ENCODE results near the gene BEGAIN. TPM values are rescaled to one million over a fixed set of nuclear protein-coding genes. Genes with fewer than 3 reads are reported as not detected.
A peak's percentile ranks its signal among the peaks of the same experiment; 100 is the strongest.

BEGAIN gene
- total RNA-seq, 1 experiment from 2014 or later: 0.24 TPM

GRCh38 chr14:100587763-100588411 lies 670 bp upstream of the BEGAIN start:
- in situ Hi-C loops (cut with HindIII; ENCODE audit: low pct_unique_long_range_greater_than_20kb, low sequenced_read_pairs): no loop called here
- DNase-seq (ENCODE audit: low read depth): no peak

- peak; percentile 67 for DNase-seq (ENCODE audit: low read depth)
- in situ Hi-C loops (cut with HindIII; ENCODE audit: low pct_unique_long_range_greater_than_20kb, low sequenced_read_pairs): no loop called here
Observed at GRCh38 chr14:100586403-100587085, 673 bp downstream of the BEGAIN start.

- in situ Hi-C loops (cut with HindIII; ENCODE audit: low pct_unique_long_range_greater_than_20kb, low sequenced_read_pairs): no loop called here
- no peak for DNase-seq (ENCODE audit: low read depth)
Observed at GRCh38 chr14:100586153-100586402, 1.1 kb downstream of the BEGAIN start.

GRCh38 chr14:100585448-100586152 lies 1.6 kb downstream of the BEGAIN start:
- DNase-seq (ENCODE audit: low read depth): no peak
- in situ Hi-C loops (cut with HindIII; ENCODE audit: low pct_unique_long_range_greater_than_20kb, low sequenced_read_pairs): no loop called here

GRCh38 chr14:100584056-100585031 lies 2.9 kb downstream of the BEGAIN start:
- DNase-seq (ENCODE audit: low read depth): no peak
- in situ Hi-C loops (cut with HindIII; ENCODE audit: low pct_unique_long_range_greater_than_20kb, low sequenced_read_pairs): no loop called here

- no peak for DNase-seq (ENCODE audit: low read depth)
- in situ Hi-C loops (cut with HindIII; ENCODE audit: low pct_unique_long_range_greater_than_20kb, low sequenced_read_pairs): no loop called here
Observed at GRCh38 chr14:100583245-100583644, 4.0 kb downstream of the BEGAIN start.

GRCh38 chr14:100582496-100583165 lies 4.6 kb downstream of the BEGAIN start:
- no peak for DNase-seq (ENCODE audit: low read depth)
- in situ Hi-C loops (cut with HindIII; ENCODE audit: low pct_unique_long_range_greater_than_20kb, low sequenced_read_pairs): no loop called here

- DNase-seq (ENCODE audit: low read depth): no peak
- in situ Hi-C loops (cut with HindIII; ENCODE audit: low pct_unique_long_range_greater_than_20kb, low sequenced_read_pairs): no loop called here
Observed at GRCh38 chr14:100581228-100582145, 5.7 kb downstream of the BEGAIN start.

GRCh38 chr14:100580316-100581227 lies 6.6 kb downstream of the BEGAIN start:
- DNase-seq (ENCODE audit: low read depth): no peak
- in situ Hi-C loops (cut with HindIII; ENCODE audit: low pct_unique_long_range_greater_than_20kb, low sequenced_read_pairs): no loop called here

GRCh38 chr14:100578552-100578951 lies 8.7 kb downstream of the BEGAIN start:
- in situ Hi-C loops (cut with HindIII; ENCODE audit: low pct_unique_long_range_greater_than_20kb, low sequenced_read_pairs): no loop called here
- no peak for DNase-seq (ENCODE audit: low read depth)

GRCh38 chr14:100577986-100578431 lies 9.2 kb downstream of the BEGAIN start:
- no peak for DNase-seq (ENCODE audit: low read depth)
- in situ Hi-C loops (cut with HindIII; ENCODE audit: low pct_unique_long_range_greater_than_20kb, low sequenced_read_pairs): no loop called here

- in situ Hi-C loops (cut with HindIII; ENCODE audit: low pct_unique_long_range_greater_than_20kb, low sequenced_read_pairs): no loop called here
- DNase-seq (ENCODE audit: low read depth): no peak
Observed at GRCh38 chr14:100577321-100577985, 9.8 kb downstream of the BEGAIN start.

- in situ Hi-C loops (cut with HindIII; ENCODE audit: low pct_unique_long_range_greater_than_20kb, low sequenced_read_pairs): no loop called here
- DNase-seq (ENCODE audit: low read depth): no peak
Observed at GRCh38 chr14:100576091-100577085, 10.8 kb downstream of the BEGAIN start.

- no peak for DNase-seq (ENCODE audit: low read depth)
- in situ Hi-C loops (cut with HindIII; ENCODE audit: low pct_unique_long_range_greater_than_20kb, low sequenced_read_pairs): no loop called here
Observed at GRCh38 chr14:100575266-100575995, 11.8 kb downstream of the BEGAIN start.

Data from Caki2 (cell line).